ENCODE results near the gene MOCOS. TPM values are rescaled to one million over a fixed set of nuclear protein-coding genes. Genes with fewer than 3 reads are reported as not detected.

MOCOS gene
- total RNA-seq, 2 experiments from 2014 or later: 0.17 to 0.36 TPM

GRCh38 chr18:36264283-36264682, 77.0 kb downstream of the MOCOS start:
- no peaks in the 10 kb centered on the region for H3K4me1 Mint-ChIP-seq (ENCODE audit: low read depth)
- no peaks in the 10 kb centered on the region for H3K36me3 Mint-ChIP-seq
- intact Hi-C loops (cut with micrococcal nuclease): no loop called here
- no peak overlapping the region for H3K27ac Mint-ChIP-seq
- no peak overlapping the region for H3K4me3 Mint-ChIP-seq
- CTCF ChIA-PET: no interaction called here
- H3K27me3 Mint-ChIP-seq: no peaks in the 10 kb centered on the region
- POLR2A ChIA-PET: no interaction called here
- no peak for DNase-seq
- no peaks in the 10 kb centered on the region for H3K9me3 Mint-ChIP-seq

DNA sequence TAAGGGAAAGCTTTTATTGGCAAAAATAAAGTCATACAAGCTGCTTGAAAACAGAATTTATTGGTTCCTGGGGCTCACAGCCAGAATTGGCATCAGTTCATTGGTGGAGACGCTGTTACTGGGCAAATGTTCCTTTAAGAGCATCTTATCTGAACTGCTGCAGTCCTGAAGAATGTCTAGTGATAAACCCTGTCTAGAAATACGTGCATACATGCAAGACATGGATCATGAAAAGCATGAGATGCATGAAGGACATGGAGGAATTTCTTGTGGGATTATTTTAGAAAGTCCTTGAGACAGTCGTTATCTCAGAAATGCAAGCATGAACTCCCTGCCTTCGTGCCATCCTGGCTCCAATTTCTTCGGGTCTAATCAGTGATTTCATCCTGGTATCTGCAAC, 77.7 kb downstream of the MOCOS start:
- no peak overlapping the region for H3K27ac Mint-ChIP-seq
- H3K4me1 Mint-ChIP-seq (ENCODE audit: low read depth): no peaks in the 10 kb centered on the region
- H3K27me3 Mint-ChIP-seq: peaks cover 3% of the 10 kb centered on the region
- DNase-seq: no peak
- no peak overlapping the region for H3K4me3 Mint-ChIP-seq
- H3K9me3 Mint-ChIP-seq: no peaks in the 10 kb centered on the region
- ChIA-PET POLR2A (no interaction called here), CTCF (interaction anchor here (1.1 kb wide), 1 partner anchor 12 kb away, joined by 3 read pairs; no protein-coding TSS in a partner anchor)
- H3K36me3 Mint-ChIP-seq: no peaks in the 10 kb centered on the region
- intact Hi-C loops (cut with micrococcal nuclease): no loop called here

DNA sequence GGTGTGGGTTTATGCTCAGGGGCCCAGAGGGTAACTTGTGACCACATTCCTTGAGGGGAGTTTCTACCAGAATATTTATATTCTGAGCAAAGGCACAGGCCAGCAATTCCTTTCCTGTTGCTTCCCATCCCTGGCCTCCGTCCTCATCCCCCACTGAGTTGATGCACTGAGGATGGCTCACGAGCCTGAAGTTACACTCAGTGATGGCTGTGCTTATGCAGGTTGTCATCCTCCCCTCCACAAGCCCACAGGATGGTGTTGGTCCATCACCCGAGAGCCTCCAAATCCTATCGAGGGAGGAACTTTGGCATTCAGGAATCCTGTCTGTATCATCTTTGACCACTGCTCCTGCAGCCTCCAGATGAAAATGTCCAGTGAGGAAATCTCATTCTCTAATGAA, 81.9 kb downstream of the MOCOS start:
- DNase-seq: no peak
- Mint-ChIP-seq H3K27ac (no peak overlapping the region), H3K9me3 (no peaks in the 10 kb centered on the region), H3K27me3 (peaks cover 8% of the 10 kb centered on the region), H3K4me3 (no peak overlapping the region), H3K4me1 (ENCODE audit: low read depth) (no peaks in the 10 kb centered on the region), H3K36me3 (no peaks in the 10 kb centered on the region)
- intact Hi-C loops (cut with micrococcal nuclease): no loop called here
- CTCF ChIA-PET: no interaction called here
- POLR2A ChIA-PET: no interaction called here

- intact Hi-C loops (cut with micrococcal nuclease): no loop called here
- DNase-seq: no peak
- POLR2A ChIA-PET: no interaction called here
- H3K4me1 Mint-ChIP-seq (ENCODE audit: low read depth): no peaks in the 10 kb centered on the region
- H3K9me3 Mint-ChIP-seq: no peaks in the 10 kb centered on the region
- H3K4me3 Mint-ChIP-seq: no peak overlapping the region
- peaks cover 10% of the 10 kb centered on the region for H3K27me3 Mint-ChIP-seq
- CTCF ChIA-PET: interaction anchor here (1.2 kb wide), 1 partner anchor 13 kb away, joined by 3 read pairs; no protein-coding TSS in a partner anchor
- H3K27ac Mint-ChIP-seq: no peak overlapping the region
- no peaks in the 10 kb centered on the region for H3K36me3 Mint-ChIP-seq
Measured at GRCh38 chr18:36271153-36271552, 83.9 kb downstream of the MOCOS start.

DNA sequence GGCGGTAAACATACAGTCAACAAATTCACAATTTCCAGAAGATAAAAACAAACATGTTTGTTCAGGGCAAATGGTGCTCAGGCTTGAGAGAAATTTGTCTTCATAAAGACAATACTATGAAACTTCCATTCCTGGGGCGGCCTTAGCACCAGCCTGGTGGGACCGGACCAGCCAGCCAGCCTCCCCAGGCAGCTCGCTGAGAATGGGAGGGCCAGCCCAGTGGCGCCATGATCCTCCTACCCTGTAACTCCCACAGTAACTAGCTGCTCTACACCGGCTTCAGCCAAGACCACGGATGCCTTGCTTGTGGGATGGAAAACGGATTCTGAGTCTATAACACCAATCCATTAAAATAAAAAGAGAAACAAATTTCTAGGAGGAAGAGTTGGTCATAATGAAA, 86.0 kb downstream of the MOCOS start:
- H3K27me3 Mint-ChIP-seq: peaks cover 15% of the 10 kb centered on the region
- CTCF ChIA-PET: no interaction called here
- intact Hi-C loops (cut with micrococcal nuclease): no loop called here

DNA sequence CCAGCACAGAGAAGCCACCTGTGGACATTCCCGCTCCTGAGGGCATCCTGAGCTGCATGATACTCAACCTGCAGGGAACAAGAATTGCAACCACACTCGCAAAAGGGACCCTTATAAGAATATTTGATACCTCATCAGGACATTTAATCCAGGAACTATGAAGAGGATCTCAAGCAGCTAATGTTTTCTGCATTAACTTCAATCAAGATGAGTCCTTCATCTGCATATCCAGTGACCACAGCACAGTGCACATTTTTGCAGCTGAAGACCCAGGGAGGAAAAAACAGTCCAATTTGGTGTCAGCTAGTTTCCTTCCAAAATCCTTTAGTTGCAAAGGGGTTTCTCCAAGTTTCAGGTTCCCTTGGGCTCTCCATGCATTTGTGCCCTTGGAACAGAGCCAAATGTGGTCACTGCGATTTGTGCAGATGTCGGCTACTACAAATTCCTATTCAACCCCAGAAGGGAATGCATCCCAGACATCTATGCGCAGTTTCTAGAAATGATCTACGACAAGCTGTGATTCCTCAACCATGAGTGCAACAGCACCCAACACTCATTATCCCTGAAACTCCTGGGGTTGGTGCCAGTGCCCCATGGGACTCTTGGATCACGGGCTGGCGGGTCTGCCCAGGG, 86.9 kb downstream of the MOCOS start:
- no peak for DNase-seq
- Mint-ChIP-seq H3K4me3 (no peak overlapping the region), H3K4me1 (ENCODE audit: low read depth) (no peaks in the 10 kb centered on the region), H3K36me3 (no peaks in the 10 kb centered on the region), H3K27ac (no peak overlapping the region), H3K27me3 (peaks cover 15% of the 10 kb centered on the region), H3K9me3 (no peaks in the 10 kb centered on the region)
- intact Hi-C loops (cut with micrococcal nuclease): no loop called here
- CTCF ChIA-PET: no interaction called here
- POLR2A ChIA-PET: no interaction called here

More for the DNA sequence above, 86.0 kb downstream of the MOCOS start:
- Mint-ChIP-seq H3K4me1 (ENCODE audit: low read depth) (no peaks in the 10 kb centered on the region), H3K36me3 (no peaks in the 10 kb centered on the region), H3K9me3 (no peaks in the 10 kb centered on the region), H3K4me3 (no peak overlapping the region), H3K27ac (no peak overlapping the region)
- POLR2A ChIA-PET: no interaction called here
- no peak for DNase-seq

GRCh38 chr18:36275561-36275960, 88.3 kb downstream of the MOCOS start:
- CTCF ChIA-PET: no interaction called here
- H3K4me1 Mint-ChIP-seq (ENCODE audit: low read depth): no peaks in the 10 kb centered on the region

GRCh38 chr18:36279001-36279400, 91.7 kb downstream of the MOCOS start:
- DNase-seq: no peak
- ChIA-PET CTCF (interaction anchor here (1.2 to 2.0 kb wide), 3 partner anchors 183 to 523 kb away, joined by 3 to 8 read pairs (median 7); no protein-coding TSS in a partner anchor), POLR2A (no interaction called here)
- Mint-ChIP-seq H3K27ac (no peak overlapping the region), H3K27me3 (peaks cover 14% of the 10 kb centered on the region), H3K9me3 (no peaks in the 10 kb centered on the region), H3K4me3 (no peak overlapping the region), H3K36me3 (no peaks in the 10 kb centered on the region), H3K4me1 (ENCODE audit: low read depth) (no peaks in the 10 kb centered on the region)
- intact Hi-C loops (cut with micrococcal nuclease): no loop called here

More at GRCh38 chr18:36275561-36275960, 88.3 kb downstream of the MOCOS start:
- no peaks in the 10 kb centered on the region for H3K36me3 Mint-ChIP-seq
- H3K9me3 Mint-ChIP-seq: no peaks in the 10 kb centered on the region
- intact Hi-C loops (cut with micrococcal nuclease): no loop called here
- H3K27me3 Mint-ChIP-seq: peaks cover 17% of the 10 kb centered on the region
- H3K4me3 Mint-ChIP-seq: no peak overlapping the region
- no peak overlapping the region for H3K27ac Mint-ChIP-seq
- POLR2A ChIA-PET: no interaction called here
- no peak for DNase-seq

- peaks cover 15% of the 10 kb centered on the region for H3K27me3 Mint-ChIP-seq
- no peak for DNase-seq
- no peaks in the 10 kb centered on the region for H3K9me3 Mint-ChIP-seq
- H3K36me3 Mint-ChIP-seq: no peaks in the 10 kb centered on the region
- no peak overlapping the region for H3K27ac Mint-ChIP-seq
- ChIA-PET POLR2A (no interaction called here), CTCF (interaction anchor here (1.0 to 9.3 kb wide), 5 partner anchors 8 to 264 kb away, joined by 4 to 133 read pairs (median 6); no protein-coding TSS in a partner anchor)
- peaks cover 4% of the 10 kb centered on the region for H3K4me1 Mint-ChIP-seq (ENCODE audit: low read depth)
- intact Hi-C loops (cut with micrococcal nuclease): loop anchor here (5.0 kb wide), 1 partner anchor 895 kb away; no protein-coding TSS in a partner anchor
- H3K4me3 Mint-ChIP-seq: no peak overlapping the region
Measured at GRCh38 chr18:36281936-36282335, 94.6 kb downstream of the MOCOS start.

GRCh38 chr18:36283448-36283847, 96.2 kb downstream of the MOCOS start:
- intact Hi-C loops (cut with micrococcal nuclease): loop anchor here (5.0 kb wide), 1 partner anchor 896 kb away; no protein-coding TSS in a partner anchor
- CTCF ChIA-PET: interaction anchor here (1.1 to 9.3 kb wide), 9 partner anchors 13 to 532 kb away, joined by 3 to 133 read pairs (median 3); no protein-coding TSS in a partner anchor
- Mint-ChIP-seq H3K36me3 (no peaks in the 10 kb centered on the region), H3K4me3 (no peak overlapping the region), H3K27ac (no peak overlapping the region), H3K27me3 (peaks cover 18% of the 10 kb centered on the region), H3K9me3 (no peaks in the 10 kb centered on the region), H3K4me1 (ENCODE audit: low read depth) (peaks cover 4% of the 10 kb centered on the region)
- DNase-seq: no peak
- POLR2A ChIA-PET: no interaction called here

- Mint-ChIP-seq H3K4me1 (ENCODE audit: low read depth) (peaks cover 4% of the 10 kb centered on the region), H3K27me3 (peaks cover 20% of the 10 kb centered on the region), H3K27ac (no peak overlapping the region), H3K9me3 (peaks cover 4% of the 10 kb centered on the region), H3K4me3 (no peak overlapping the region), H3K36me3 (no peaks in the 10 kb centered on the region)
- intact Hi-C loops (cut with micrococcal nuclease): loop anchor here (1.0 to 5.0 kb wide), 5 partner anchors 188 to 897 kb away; no protein-coding TSS in a partner anchor
- ChIA-PET CTCF (interaction anchor here (0.7 to 9.3 kb wide), 31 partner anchors 12 to 1095 kb away, joined by 3 to 133 read pairs (median 3); no protein-coding TSS in a partner anchor), POLR2A (no interaction called here)
- no peak for DNase-seq
Measured at GRCh38 chr18:36284268-36284667, 97.0 kb downstream of the MOCOS start.

- H3K4me1 Mint-ChIP-seq (ENCODE audit: low read depth): peaks cover 4% of the 10 kb centered on the region
- intact Hi-C loops (cut with micrococcal nuclease): loop anchor here (1.0 to 5.0 kb wide), 5 partner anchors 188 to 897 kb away; no protein-coding TSS in a partner anchor
- no peak overlapping the region for H3K4me3 Mint-ChIP-seq
- ChIA-PET CTCF (interaction anchor here (0.7 to 9.3 kb wide), 31 partner anchors 12 to 1095 kb away, joined by 3 to 133 read pairs (median 3); no protein-coding TSS in a partner anchor), POLR2A (no interaction called here)
- H3K27me3 Mint-ChIP-seq: peaks cover 21% of the 10 kb centered on the region
- no peak overlapping the region for H3K27ac Mint-ChIP-seq
- H3K36me3 Mint-ChIP-seq: no peaks in the 10 kb centered on the region
- peaks cover 4% of the 10 kb centered on the region for H3K9me3 Mint-ChIP-seq
- peak; percentile 29 for DNase-seq
Measured at GRCh38 chr18:36284671-36285295, 97.5 kb downstream of the MOCOS start.

All from activated CD4-positive, alpha-beta memory T cell treated with anti-CD3 and anti-CD28 coated beads for 36 hours (primary cell).